ENCODE measurements around the gene KHDRBS2. TPM values are rescaled to one million over a fixed set of nuclear protein-coding genes. Genes with fewer than 3 reads are reported as not detected.

KHDRBS2 gene
- total RNA-seq, 2 donors from 2014 or later: 0.18 to 0.91 TPM

DNA sequence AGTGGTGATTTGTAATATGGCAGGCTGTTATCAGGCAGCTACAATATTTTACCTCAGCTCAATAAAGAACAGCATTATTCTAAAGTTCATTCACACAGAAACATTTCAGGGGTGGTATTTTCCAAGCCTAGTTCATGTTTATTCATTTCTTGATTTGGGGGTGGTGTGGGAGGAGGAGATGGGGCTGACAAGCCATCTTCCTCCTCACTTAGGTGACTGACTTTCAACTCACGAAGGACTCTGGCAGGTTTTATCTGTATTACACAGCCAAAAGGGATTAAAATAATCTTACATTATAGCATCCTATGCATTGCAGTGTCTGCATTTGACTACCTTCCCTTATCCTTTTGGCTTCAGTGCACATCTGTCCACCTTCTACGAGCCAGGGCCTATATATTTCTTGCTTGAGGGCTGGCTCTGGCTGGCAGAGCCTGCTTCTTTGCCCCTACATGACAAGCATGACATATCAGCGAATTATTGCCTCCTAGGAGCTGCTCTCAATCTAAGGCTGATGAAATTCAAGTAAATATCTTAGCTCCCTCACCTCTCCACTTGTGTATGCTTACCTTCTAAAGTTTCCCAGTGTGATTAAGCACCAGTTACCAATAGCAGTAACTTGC is 20.0 kb downstream of the KHDRBS2 start:
- intact Hi-C loops (cut with DNase I): no loop called here
- Histone ChIP-seq H3K27me3 (replicated peaks; ENCODE audit: insufficient read depth) (no peaks in the 10 kb centered on the region), H3K4me3 (no peak overlapping the region), H3K4me1 (replicated peaks) (no peaks in the 10 kb centered on the region), H3K9me3 (no peaks in the 10 kb centered on the region), H3K27ac (no peak overlapping the region), H3K36me3 (no peaks in the 10 kb centered on the region)
- 73% methylated on average over 3 of the region's 3 CpGs for WGBS
- no peak for DNase-seq (ENCODE audit: low spot score)
- no peak for TF ChIP-seq POLR2A (IDR thresholded peaks at IDR 0.05)
- TF ChIP-seq, protein P1, sequence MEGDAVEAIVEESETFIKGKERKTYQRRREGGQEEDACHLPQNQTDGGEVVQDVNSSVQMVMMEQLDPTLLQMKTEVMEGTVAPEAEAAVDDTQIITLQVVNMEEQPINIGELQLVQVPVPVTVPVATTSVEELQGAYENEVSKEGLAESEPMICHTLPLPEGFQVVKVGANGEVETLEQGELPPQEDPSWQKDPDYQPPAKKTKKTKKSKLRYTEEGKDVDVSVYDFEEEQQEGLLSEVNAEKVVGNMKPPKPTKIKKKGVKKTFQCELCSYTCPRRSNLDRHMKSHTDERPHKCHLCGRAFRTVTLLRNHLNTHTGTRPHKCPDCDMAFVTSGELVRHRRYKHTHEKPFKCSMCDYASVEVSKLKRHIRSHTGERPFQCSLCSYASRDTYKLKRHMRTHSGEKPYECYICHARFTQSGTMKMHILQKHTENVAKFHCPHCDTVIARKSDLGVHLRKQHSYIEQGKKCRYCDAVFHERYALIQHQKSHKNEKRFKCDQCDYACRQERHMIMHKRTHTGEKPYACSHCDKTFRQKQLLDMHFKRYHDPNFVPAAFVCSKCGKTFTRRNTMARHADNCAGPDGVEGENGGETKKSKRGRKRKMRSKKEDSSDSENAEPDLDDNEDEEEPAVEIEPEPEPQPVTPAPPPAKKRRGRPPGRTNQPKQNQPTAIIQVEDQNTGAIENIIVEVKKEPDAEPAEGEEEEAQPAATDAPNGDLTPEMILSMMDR (IDR thresholded peaks at IDR 0.05): no peak

DNA sequence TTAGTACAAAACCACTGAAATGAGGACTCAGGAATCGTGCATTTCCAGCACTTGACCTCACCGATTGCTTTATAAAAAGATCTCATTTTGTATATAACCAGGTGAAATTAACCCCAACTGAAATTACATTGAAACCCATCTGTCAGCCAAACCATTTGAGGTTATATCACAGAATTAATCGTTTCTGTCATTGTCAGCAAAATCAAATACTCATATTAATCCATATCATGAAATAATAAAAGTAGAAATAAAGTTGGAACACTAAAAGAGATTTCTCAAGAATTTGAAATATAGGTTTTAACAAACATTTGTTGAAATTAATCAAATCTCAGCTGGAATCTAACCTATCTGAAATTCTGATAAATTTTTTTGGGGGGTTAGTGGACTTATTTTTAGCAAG is 23.7 kb downstream of the KHDRBS2 start:
- Histone ChIP-seq H3K9me3 (no peaks in the 10 kb centered on the region), H3K4me1 (replicated peaks) (no peaks in the 10 kb centered on the region), H3K27ac (no peak overlapping the region), H3K36me3 (no peaks in the 10 kb centered on the region), H3K4me3 (no peak overlapping the region), H3K27me3 (replicated peaks; ENCODE audit: insufficient read depth) (no peaks in the 10 kb centered on the region)
- TF ChIP-seq, protein P1 (IDR thresholded peaks at IDR 0.05): no peak
- TF ChIP-seq POLR2AphosphoS5 (IDR thresholded peaks at IDR 0.05) (no peak), POLR2A (IDR thresholded peaks at IDR 0.05) (no peak)
- no peak for DNase-seq (ENCODE audit: low spot score)
- 88% methylated on average over 3 of the region's 3 CpGs for WGBS
- intact Hi-C loops (cut with DNase I): no loop called here

DNA sequence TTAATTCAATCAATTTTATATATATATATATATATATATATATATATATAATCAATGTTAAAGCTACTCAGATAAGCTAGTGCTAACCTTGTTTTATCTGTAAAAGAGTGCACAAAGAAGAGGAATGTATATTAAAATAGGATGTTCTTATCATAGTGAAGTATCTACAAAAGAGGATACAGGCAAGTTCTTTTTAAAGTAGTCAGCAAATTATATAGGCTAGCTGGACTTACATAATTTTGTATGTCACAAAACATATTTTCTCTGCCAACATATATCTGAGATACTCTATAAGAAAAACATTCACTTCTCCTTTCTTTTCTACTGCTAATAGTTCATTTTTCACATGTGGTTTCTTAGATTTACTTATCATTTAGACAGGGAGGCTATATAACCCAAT is 39.9 kb downstream of the KHDRBS2 start:
- intact Hi-C loops (cut with DNase I): no loop called here
- no peak for DNase-seq (ENCODE audit: low spot score)
- H3K27ac ChIP-seq: no peak overlapping the region
- H3K4me1 ChIP-seq (replicated peaks): no peaks in the 10 kb centered on the region
- no peak overlapping the region for H3K4me3 ChIP-seq
- H3K27me3 ChIP-seq (replicated peaks; ENCODE audit: insufficient read depth): no peaks in the 10 kb centered on the region
- H3K36me3 ChIP-seq: no peaks in the 10 kb centered on the region
- no peaks in the 10 kb centered on the region for H3K9me3 ChIP-seq
- no peak for TF ChIP-seq POLR2A (IDR thresholded peaks at IDR 0.05)
- TF ChIP-seq POLR2AphosphoS5 (IDR thresholded peaks at IDR 0.05): no peak
- TF ChIP-seq, protein P1 (IDR thresholded peaks at IDR 0.05): no peak

DNA sequence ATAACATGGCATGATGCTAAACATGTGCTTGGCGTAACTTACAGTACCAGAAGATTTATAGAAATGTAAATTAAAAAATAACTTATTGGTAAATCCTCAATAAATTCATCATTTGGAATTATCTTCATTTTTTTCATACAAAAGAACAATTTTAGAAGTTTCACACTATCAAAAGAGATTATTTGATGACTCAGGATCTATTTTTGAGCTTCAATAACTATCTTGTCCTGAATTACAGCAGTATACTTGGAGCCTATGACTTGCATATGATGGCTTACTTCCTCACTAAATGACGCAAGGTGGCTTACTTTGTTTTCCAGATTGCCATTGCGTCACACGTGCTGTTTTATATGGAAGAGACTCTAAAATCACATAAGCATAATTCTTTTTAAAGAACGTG is 49.2 kb downstream of the KHDRBS2 start:
- intact Hi-C loops (cut with DNase I): no loop called here
- Histone ChIP-seq H3K4me1 (replicated peaks) (no peaks in the 10 kb centered on the region), H3K27me3 (replicated peaks; ENCODE audit: insufficient read depth) (no peaks in the 10 kb centered on the region), H3K9me3 (no peaks in the 10 kb centered on the region), H3K27ac (no peak overlapping the region), H3K4me3 (no peak overlapping the region), H3K36me3 (no peaks in the 10 kb centered on the region)
- no peak for DNase-seq (ENCODE audit: low spot score)
- WGBS: 80% methylated on average over 5 of the region's 5 CpGs
- TF ChIP-seq POLR2A (IDR thresholded peaks at IDR 0.05) (no peak), POLR2AphosphoS5 (IDR thresholded peaks at IDR 0.05) (no peak)
- TF ChIP-seq, protein P1 (IDR thresholded peaks at IDR 0.05): no peak

DNA sequence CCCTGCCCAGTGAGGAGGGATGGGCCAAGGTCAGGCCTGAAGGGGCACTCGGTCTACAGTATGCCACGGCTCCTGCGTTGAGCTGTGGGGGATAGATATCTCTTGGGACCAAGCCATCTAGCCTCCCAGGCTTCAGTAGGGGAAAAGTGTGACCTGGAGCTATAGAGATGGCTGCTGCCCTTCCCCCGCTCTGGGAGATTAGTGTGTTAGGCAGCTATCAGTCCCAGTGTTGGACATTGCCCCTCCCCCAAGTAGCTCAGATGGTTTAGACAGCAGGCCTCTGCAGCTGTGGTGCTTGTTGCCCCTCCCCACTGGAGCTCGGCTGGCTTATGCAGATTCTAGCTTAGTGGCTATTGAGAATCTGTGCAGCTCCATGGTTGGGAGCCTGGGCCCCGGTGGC is 56.8 kb downstream of the KHDRBS2 start:
- no peak overlapping the region for H3K4me3 ChIP-seq
- H3K4me1 ChIP-seq (replicated peaks): no peaks in the 10 kb centered on the region
- DNase-seq (ENCODE audit: low spot score): no peak
- H3K9me3 ChIP-seq: no peaks in the 10 kb centered on the region
- TF ChIP-seq, protein P1 (IDR thresholded peaks at IDR 0.05): no peak
- TF ChIP-seq POLR2A (IDR thresholded peaks at IDR 0.05) (no peak), POLR2AphosphoS5 (IDR thresholded peaks at IDR 0.05) (no peak)
- WGBS: 95% methylated on average over 6 of the region's 6 CpGs
- H3K27me3 ChIP-seq (replicated peaks; ENCODE audit: insufficient read depth): no peaks in the 10 kb centered on the region
- intact Hi-C loops (cut with DNase I): no loop called here
- H3K27ac ChIP-seq: no peak overlapping the region
- no peaks in the 10 kb centered on the region for H3K36me3 ChIP-seq
